ENCODE measurements around the gene PLCXD3. TPM values are rescaled to one million over a fixed set of nuclear protein-coding genes. Genes with fewer than 3 reads are reported as not detected.

PLCXD3 gene
- total RNA-seq (2022; extraction: Qiagen RNA extraction) = 0.17 to 0.37 TPM (median 0.27 TPM) in 5 replicates

DNA sequence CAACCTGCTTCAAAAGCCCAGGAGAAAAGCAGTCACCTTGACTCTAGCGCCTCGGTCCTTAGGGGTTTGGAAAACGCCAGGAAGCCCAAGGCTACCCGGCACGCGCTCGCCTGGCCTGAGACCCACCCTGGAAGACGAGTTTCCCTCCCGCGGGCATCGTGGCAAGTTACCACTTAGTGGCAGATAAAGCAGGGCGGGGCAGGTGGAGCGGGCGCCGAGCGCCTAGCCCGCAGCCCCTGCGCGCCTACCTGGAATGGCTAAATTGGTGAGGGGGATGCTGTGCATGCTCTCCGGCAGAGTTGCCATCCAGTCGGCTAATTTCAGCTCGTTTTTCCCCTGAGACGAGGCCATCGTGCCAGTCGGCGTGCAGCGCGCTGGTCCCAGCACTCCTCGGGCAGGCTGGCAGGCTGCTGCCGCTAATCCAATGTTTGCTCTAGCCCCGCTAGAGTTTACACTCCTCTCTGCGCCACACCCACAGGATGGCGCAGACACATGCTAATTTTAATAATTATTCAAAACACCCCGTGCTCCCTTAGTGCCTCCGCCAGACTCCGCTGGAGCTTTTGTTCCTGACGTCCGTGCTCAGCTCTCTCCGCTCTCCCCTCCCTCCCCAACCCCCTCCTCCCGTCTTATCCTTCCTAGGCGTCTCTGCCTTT is at the start of gene PLCXD3:
PLCXD3 (minus strand) TSS at position 426 of the 656 bp plus-strand sequence; CDS start at position 351, 75 bp downstream.

Data from A549 treated with CORT108297 at 1 μM for 4 hours (cell line).